Skeletal muscle satellite cell (primary cell): Measurements from ENCODE around the gene RMND5B.
"Not testable (repeated sequence)": the region's sequence is repeated elsewhere in the genome, so short reads cannot be mapped to it uniquely, and the experiment has no call there.

Experiments
- H3K27me3 ChIP-seq: 2 replicates; pipeline ENCODE4 v1.7.0; 2013; ENCODE audit warnings: low read length; ENCODE audit not compliant: control insufficient read depth, insufficient read depth
- H3K36me3 ChIP-seq: 2 replicates; pipeline ENCODE4 v1.7.0; 2013; ENCODE audit warnings: mild to moderate bottlenecking, control low read depth, low read length; ENCODE audit not compliant: insufficient read depth
- H3K4me1 ChIP-seq: 2 replicates; pipeline ENCODE4 v1.7.0; 2013; ENCODE audit warnings: low read length; ENCODE audit not compliant: control insufficient read depth, insufficient read depth
- H3K4me2 ChIP-seq: 2 replicates; pipeline ENCODE4 v1.7.0; 2013; ENCODE audit warnings: mild to moderate bottlenecking, low read length
- H3K4me3 ChIP-seq: 2 replicates; pipeline ENCODE4 v1.7.0; 2013; ENCODE audit warnings: low read length
- H3K9ac ChIP-seq: 2 replicates; pipeline ENCODE4 v1.7.0; 2013; ENCODE audit warnings: mild to moderate bottlenecking, low read depth, low read length, moderate library complexity
- H3K9me3 ChIP-seq: replicated peaks from 2 replicates; pipeline ENCODE4 v1.7.0; 2013; ENCODE audit warnings: mild to moderate bottlenecking, control low read depth, low read length

The RMND5B gene

GRCh38 chr5:178186427-178186826 lies 55.6 kb downstream of the RMND5B start:
- Histone ChIP-seq H3K36me3 (no peaks in the 10 kb centered on the region), H3K9ac (no peak overlapping the region), H3K4me2 (no peak overlapping the region), H3K4me1 (no peaks in the 10 kb centered on the region), H3K27me3 (peaks cover 11% of the 10 kb centered on the region), H3K9me3 (no peaks in the 10 kb centered on the region), H3K4me3 (no peak overlapping the region)

GRCh38 chr5:178187014-178187413 lies 56.2 kb downstream of the RMND5B start, which contains the start of gene GMCL2:
GMCL2 (minus strand) TSS chr5:178187371; CDS start chr5:178187299, 72 bp downstream.
- H3K4me2 ChIP-seq: no peak within 1 kb of the TSS
- no peaks in the 10 kb centered on the region for H3K4me1 ChIP-seq
- no peak within 1 kb of the TSS for H3K4me3 ChIP-seq
- H3K9ac ChIP-seq: no peak within 1 kb of the TSS
- no peaks in the 10 kb centered on the region for H3K36me3 ChIP-seq
- H3K27me3 ChIP-seq: peaks cover 12% of the 10 kb centered on the region
- H3K9me3 ChIP-seq: no peaks in the 10 kb centered on the region

- no peaks in the 10 kb centered on the region for H3K9me3 ChIP-seq
- H3K36me3 ChIP-seq: no peaks in the 10 kb centered on the region
- H3K4me1 ChIP-seq: no peaks in the 10 kb centered on the region
- H3K9ac ChIP-seq: no peak overlapping the region
- H3K4me3 ChIP-seq: no peak overlapping the region
- H3K4me2 ChIP-seq: no peak overlapping the region
- peaks cover 26% of the 10 kb centered on the region for H3K27me3 ChIP-seq
Observed at GRCh38 chr5:178189433-178189832, 58.6 kb downstream of the RMND5B start.

- no peaks in the 10 kb centered on the region for H3K9me3 ChIP-seq
- H3K36me3 ChIP-seq: no peaks in the 10 kb centered on the region
- no peak overlapping the region for H3K9ac ChIP-seq
- H3K4me2 ChIP-seq: no peak overlapping the region
- H3K4me3 ChIP-seq: no peak overlapping the region
- peaks cover 33% of the 10 kb centered on the region for H3K27me3 ChIP-seq
- no peaks in the 10 kb centered on the region for H3K4me1 ChIP-seq
Observed at GRCh38 chr5:178191661-178192060, 60.8 kb downstream of the RMND5B start.

- Histone ChIP-seq H3K9me3 (no peaks in the 10 kb centered on the region), H3K4me1 (no peaks in the 10 kb centered on the region), H3K4me2 (no peak overlapping the region), H3K36me3 (no peaks in the 10 kb centered on the region), H3K9ac (no peak overlapping the region), H3K4me3 (no peak overlapping the region), H3K27me3 (peaks cover 33% of the 10 kb centered on the region)
Observed at GRCh38 chr5:178192244-178192643, 61.4 kb downstream of the RMND5B start.

- Histone ChIP-seq H3K9ac (no peak overlapping the region), H3K36me3 (no peaks in the 10 kb centered on the region), H3K4me1 (no peaks in the 10 kb centered on the region), H3K4me2 (no peak overlapping the region), H3K27me3 (peaks cover 33% of the 10 kb centered on the region), H3K4me3 (no peak overlapping the region), H3K9me3 (no peaks in the 10 kb centered on the region)
Observed at GRCh38 chr5:178192787-178193186, 62.0 kb downstream of the RMND5B start.

- no peak overlapping the region for H3K4me3 ChIP-seq
- no peaks in the 10 kb centered on the region for H3K9me3 ChIP-seq
- no peaks in the 10 kb centered on the region for H3K4me1 ChIP-seq
- no peak overlapping the region for H3K9ac ChIP-seq
- no peaks in the 10 kb centered on the region for H3K36me3 ChIP-seq
- no peak overlapping the region for H3K4me2 ChIP-seq
- H3K27me3 ChIP-seq: peaks cover 33% of the 10 kb centered on the region
Observed at GRCh38 chr5:178193251-178193809, 62.5 kb downstream of the RMND5B start.

- Histone ChIP-seq H3K36me3 (no peaks in the 10 kb centered on the region), H3K4me2 (no peak overlapping the region), H3K9ac (no peak overlapping the region), H3K27me3 (peaks cover 33% of the 10 kb centered on the region), H3K9me3 (no peaks in the 10 kb centered on the region), H3K4me3 (no peak overlapping the region), H3K4me1 (no peaks in the 10 kb centered on the region)
Observed at GRCh38 chr5:178194026-178194425, 63.2 kb downstream of the RMND5B start.

- H3K36me3 ChIP-seq: no peaks in the 10 kb centered on the region
- H3K4me1 ChIP-seq: no peaks in the 10 kb centered on the region
- H3K9me3 ChIP-seq: no peaks in the 10 kb centered on the region
- H3K4me2 ChIP-seq: no peak overlapping the region
- peaks cover 33% of the 10 kb centered on the region for H3K27me3 ChIP-seq
- no peak overlapping the region for H3K9ac ChIP-seq
- no peak overlapping the region for H3K4me3 ChIP-seq
Observed at GRCh38 chr5:178196281-178196812, 65.5 kb downstream of the RMND5B start.

- peaks cover 3% of the 10 kb centered on the region for H3K4me1 ChIP-seq
- no peak overlapping the region for H3K4me3 ChIP-seq
- H3K36me3 ChIP-seq: no peaks in the 10 kb centered on the region
- peaks cover 33% of the 10 kb centered on the region for H3K27me3 ChIP-seq
- no peak overlapping the region for H3K4me2 ChIP-seq
- no peaks in the 10 kb centered on the region for H3K9me3 ChIP-seq
- H3K9ac ChIP-seq: no peak overlapping the region
Observed at GRCh38 chr5:178196986-178197385, 66.2 kb downstream of the RMND5B start.

- H3K27me3 ChIP-seq: peaks cover 27% of the 10 kb centered on the region
- not testable (repeated sequence) for H3K9me3 ChIP-seq, H3K4me3 ChIP-seq, H3K9ac ChIP-seq, H3K36me3 ChIP-seq, H3K4me1 ChIP-seq, H3K4me2 ChIP-seq
Observed at GRCh38 chr5:178198151-178198550, 67.3 kb downstream of the RMND5B start.

GRCh38 chr5:178198706-178199105 lies 67.9 kb downstream of the RMND5B start:
- no peaks in the 10 kb centered on the region for H3K36me3 ChIP-seq
- H3K4me3 ChIP-seq: no peak overlapping the region
- no peaks in the 10 kb centered on the region for H3K9me3 ChIP-seq
- peaks cover 21% of the 10 kb centered on the region for H3K27me3 ChIP-seq
- no peak overlapping the region for H3K4me2 ChIP-seq
- H3K4me1 ChIP-seq: peaks cover 3% of the 10 kb centered on the region
- H3K9ac ChIP-seq: no peak overlapping the region
